IMR-90 (cell line): ENCODE results near the gene NACC2. TPM values are rescaled to one million over a fixed set of nuclear protein-coding genes. Genes with fewer than 3 reads are reported as not detected.

Experiments
- ATAC-seq: fragments of 200-7000 bp; cut with Tn5 transposase; 2 replicates; pipeline ENCODE4 v1.9.1; 2020; ENCODE audit warnings: low read depth, mild to moderate bottlenecking, moderate library complexity
- BruUV-seq: library from RNA; stranded (reverse); fragments of 400-500 nt; replicated peaks from 2 replicates; lab custom pipeline; 2021; lab: Mats Ljungman, UMichigan
- CTCF ChIA-PET: fragments of 300-600 bp; formaldehyde crosslinking; extraction: SDS; loops from one replicate; lab custom pipeline; 2021; ENCODE audit warnings: antibody characterized with exemption; lab: Yijun Ruan, JAX
- POLR2A ChIA-PET: fragments of 300-600 bp; sonication (Branson Sonifier 250); formaldehyde crosslinking; loops from one replicate; lab custom pipeline; 2022; ENCODE audit warnings: antibody characterized with exemption; ENCODE audit not compliant: unreplicated experiment; lab: Charles Lee
- DNase-seq: peaks from one replicate; pipeline ENCODE4 v3.0.0; 2013
- H2AFZ ChIP-seq: replicated peaks from 2 replicates; pipeline ENCODE3; 2013; ENCODE audit warnings: low read length, mild to moderate bottlenecking; ENCODE audit not compliant: poor library complexity
- H2AK5ac ChIP-seq: 2 replicates; pipeline ENCODE4 v1.6.1; 2013; ENCODE audit warnings: low read depth, low read length, inconsistent platforms
- H2AK9ac ChIP-seq: replicated peaks from 2 replicates; pipeline ENCODE3; 2013; ENCODE audit warnings: mild to moderate bottlenecking, low read depth, low read length, moderate library complexity; ENCODE audit not compliant: poor library complexity
- H2BK120ac ChIP-seq: 2 replicates; pipeline ENCODE4 v1.6.1; 2013; ENCODE audit warnings: low read depth, low read length, inconsistent platforms
- H2BK15ac ChIP-seq: 3 replicates; pipeline ENCODE4 v1.6.1; 2013; ENCODE audit warnings: low read depth, low read length, inconsistent platforms
- H2BK20ac ChIP-seq: 2 replicates; pipeline ENCODE4 v1.6.1; 2013; ENCODE audit warnings: low read depth, mild to moderate bottlenecking, inconsistent platforms, low read length, moderate library complexity
- H2BK5ac ChIP-seq: 2 replicates; pipeline ENCODE4 v1.6.1; 2013; ENCODE audit warnings: mild to moderate bottlenecking, low read depth, low read length, inconsistent platforms; ENCODE audit not compliant: poor library complexity, severe bottlenecking
- H3K14ac ChIP-seq: replicated peaks from 2 replicates; pipeline ENCODE4 v1.6.1; 2013; ENCODE audit warnings: low read depth, low read length, inconsistent platforms
- H3K18ac ChIP-seq: 2 replicates; pipeline ENCODE4 v1.6.1; 2013; ENCODE audit warnings: low read depth, low read length, control low read depth
- H3K23ac ChIP-seq: 2 replicates; pipeline ENCODE4 v1.6.1; 2013; ENCODE audit warnings: low read depth, low read length, inconsistent platforms
- H3K27ac ChIP-seq: 2 replicates; pipeline ENCODE4 v1.5.1; 2013; ENCODE audit warnings: mild to moderate bottlenecking, control low read depth, low read length; ENCODE audit not compliant: insufficient read depth
- H3K27me3 ChIP-seq: 2 replicates; pipeline ENCODE4 v1.6.1; 2013; ENCODE audit warnings: low read length; ENCODE audit not compliant: control insufficient read depth, insufficient read depth
- H3K36me3 ChIP-seq: 2 replicates; pipeline ENCODE4 v1.6.1; 2013; ENCODE audit warnings: low read length, mixed read lengths; ENCODE audit not compliant: control insufficient read depth, insufficient read depth
- H3K4ac ChIP-seq: 2 replicates; pipeline ENCODE4 v1.6.1; 2013; ENCODE audit warnings: low read depth, low read length, inconsistent platforms
- H3K4me1 ChIP-seq: 2 replicates; pipeline ENCODE4 v1.6.1; 2013; ENCODE audit warnings: low read length, mixed read lengths; ENCODE audit not compliant: control insufficient read depth, insufficient read depth
- H3K4me2 ChIP-seq: 2 replicates; pipeline ENCODE4 v1.6.1; 2013; ENCODE audit warnings: low read depth, mild to moderate bottlenecking, control low read depth, low read length, moderate library complexity
- H3K4me3 ChIP-seq: 2 replicates; pipeline ENCODE4 v1.5.1; 2013; ENCODE audit warnings: low read depth, mild to moderate bottlenecking, control low read depth, low read length, moderate library complexity; ENCODE audit not compliant: insufficient read depth
- H3K56ac ChIP-seq: 2 replicates; pipeline ENCODE4 v1.6.1; 2013; ENCODE audit warnings: low read length, inconsistent platforms; ENCODE audit not compliant: insufficient read depth; ENCODE audit errors: extremely low read depth
- H3K79me1 ChIP-seq, 2 experiments: 2 replicates each; pipeline ENCODE4 v1.6.1; 2013; ENCODE audit warnings: low read length in 2 of 2, inconsistent platforms in 1 of 2, low read depth in 1 of 2
- H3K9ac ChIP-seq: 2 replicates; pipeline ENCODE4 v1.6.1; 2013; ENCODE audit warnings: low read depth, low read length, control low read depth
- H3K9me1 ChIP-seq: 2 replicates; pipeline ENCODE4 v1.6.1; 2013; ENCODE audit warnings: low read length, inconsistent platforms; ENCODE audit not compliant: insufficient read depth
- H3K9me3 ChIP-seq: 2 replicates; pipeline ENCODE4 v1.6.1; 2013; ENCODE audit warnings: low read length; ENCODE audit not compliant: control insufficient read depth, insufficient read depth
- H4K20me1 ChIP-seq: 2 replicates; pipeline ENCODE4 v1.6.1; 2013; ENCODE audit warnings: low read length, inconsistent platforms; ENCODE audit not compliant: insufficient read depth
- H4K5ac ChIP-seq: 2 replicates; pipeline ENCODE4 v1.6.1; 2013; ENCODE audit warnings: mild to moderate bottlenecking, low read depth, low read length, control low read depth
- H4K8ac ChIP-seq, 2 experiments: 2 replicates each; pipeline ENCODE4 v1.6.1; 2013; ENCODE audit warnings: low read depth in 2 of 2, low read length in 2 of 2, control low read depth in 1 of 2, inconsistent platforms in 1 of 2
- H4K91ac ChIP-seq: 2 replicates; pipeline ENCODE4 v1.6.1; 2013; ENCODE audit warnings: low read depth, low read length, inconsistent platforms; ENCODE audit not compliant: insufficient read depth
- MAZ ChIP-seq: IDR thresholded peaks from 2 replicates; pipeline ENCODE4 v1.6.1; 2012; ENCODE audit warnings: low read depth, mild to moderate bottlenecking, low read length, improper control_type of control experiment, moderate library complexity, borderline replicate concordance
- WGBS, 2 experiments: methylation state at CpG; one replicate each; pipeline versions ENCODE4 v1.1.5 to v1.1.7; 2013; ENCODE audit warnings: missing lambda C conversion rate in 2 of 2; ENCODE audit not compliant: insufficient read length in 1 of 2; ENCODE audit errors: extremely low coverage in 2 of 2; 5-methylcytosine and 5-hydroxymethylcytosine counted together
- dilution Hi-C: fragments of 300-500 bp; cut with HindIII; formaldehyde crosslinking; loops from one replicate; pipeline ENCODE4 v1.14.3; 2018; ENCODE audit warnings: low sequenced_read_pairs; ENCODE audit not compliant: unreplicated experiment
- in situ Hi-C: fragments of 300-500 bp; cut with MboI; formaldehyde crosslinking; loops from 3 replicates; pipeline ENCODE4 v1.14.3; 2019; ENCODE audit warnings: low sequenced_read_pairs, inconsistent platforms, mixed read lengths
- intact Hi-C: fragments of 100-400 bp; cut with micrococcal nuclease; formaldehyde crosslinking; loops from 2 replicates; pipeline ENCODE4 v1.10.0; 2022
- polyA plus RNA-seq, 3 experiments: library from polyadenylated mRNA; depleted of rRNA; stranded (reverse); fragments of >200 nt; gene quantifications; 2 replicates each; pipeline ENCODE4 v1.2.3, GENCODE V29; 2012; ENCODE audit warnings: low replicate concordance in 1 of 3
- total RNA-seq: library from RNA; depleted of rRNA; stranded (reverse); fragments of >200 nt; gene quantifications from 2 replicates; pipeline ENCODE4 v1.2.3, GENCODE V29; 2012

NACC2 gene
- total and polyA plus RNA-seq, 2 of the 4 experiments (the other 2 are of a cell fraction), result 7.9 to 19.0 TPM

- in situ Hi-C loops (no loop called here), intact Hi-C loops (no loop called here), dilution Hi-C loops (no loop called here)
- no peak overlapping the region for H3K18ac ChIP-seq
- BruUV-seq, result no TSS peak
- no peak overlapping the region for H2BK120ac ChIP-seq
- no peak overlapping the region for H2AK5ac ChIP-seq
- DNase-seq (no peak), ATAC-seq (no peak)
- H3K56ac ChIP-seq, result no peak overlapping the region
- H3K4ac ChIP-seq, result no peak overlapping the region
- TF ChIP-seq MAZ, result no peak
- H3K4me3 ChIP-seq, result no peak overlapping the region
- H4K91ac ChIP-seq, result no peak overlapping the region
- H3K9ac ChIP-seq, result no peak overlapping the region
- H3K14ac ChIP-seq, result no peak overlapping the region
- H3K9me3 ChIP-seq, result no peaks in the 10 kb centered on the region
- peaks cover 6% of the 10 kb centered on the region for H3K4me1 ChIP-seq
- peaks cover 19 to 76% of the 10 kb centered on the region in 2 experiments for H3K79me1 ChIP-seq
- H4K20me1 ChIP-seq, result peaks cover 65% of the 10 kb centered on the region
- ChIA-PET POLR2A (no interaction called here), CTCF (interaction anchor here (1.4 kb wide), 1 partner anchor 21 kb away, joined by 4 read pairs; no protein-coding TSS in a partner anchor)
- no peak overlapping the region for H4K5ac ChIP-seq
- H3K9me1 ChIP-seq, result peaks cover 13% of the 10 kb centered on the region
- H2BK15ac ChIP-seq, result no peak overlapping the region
- H2BK20ac ChIP-seq, result no peak overlapping the region
- H2BK5ac ChIP-seq, result no peak overlapping the region
- H3K27ac ChIP-seq, result no peak overlapping the region
- H2AFZ ChIP-seq, result no peak overlapping the region
- H3K23ac ChIP-seq, result no peak overlapping the region
- no peak overlapping the region for H3K4me2 ChIP-seq
- H3K27me3 ChIP-seq, result no peaks in the 10 kb centered on the region
- H2AK9ac ChIP-seq, result no peak overlapping the region
- no CpG with 5 or more reads among the region's 8 CpGs for WGBS, 2 experiments
- no peak overlapping the region for H4K8ac ChIP-seq
- peaks cover 14% of the 10 kb centered on the region for H3K36me3 ChIP-seq
Measured at GRCh38 chr9:136031094-136031493, 64.0 kb downstream of the NACC2 start.
